SK-N-SH (cell line): ENCODE measurements around the gene KLHL7. TPM values are rescaled to one million over a fixed set of nuclear protein-coding genes. Genes with fewer than 3 reads are reported as not detected.
A peak's percentile ranks its signal among the peaks of the same experiment; 100 is the strongest.

Source experiments
- CTCF ChIA-PET: fragments of 300-600, 350-600 bp; formaldehyde crosslinking; extraction: SDS; loops from one replicate; lab custom pipeline; 2021; lab: Yijun Ruan, JAX
- POLR2A ChIA-PET: fragments of 350-600 bp; sonication (Branson Sonifier 250); formaldehyde crosslinking; extraction: SDS; loops from one replicate; lab custom pipeline; 2020; ENCODE audit warnings: antibody characterized with exemption, inconsistent platforms; lab: Yijun Ruan, JAX
- DNase-seq: peaks from one replicate; pipeline ENCODE4 v3.0.0; 2012
- H2AFZ ChIP-seq: fragments of 200-600 bp; sonication (generic); 2 replicates; pipeline ENCODE4 v1.8.1; 2016; ENCODE audit warnings: antibody characterized with exemption, mild to moderate bottlenecking, low read depth
- H3F3A ChIP-seq: fragments of 200-600 bp; sonication (generic); replicated peaks from 2 replicates; pipeline ENCODE3; 2016; ENCODE audit warnings: antibody characterized with exemption, mild to moderate bottlenecking; ENCODE audit not compliant: insufficient read depth
- H3K27ac ChIP-seq, 2 experiments: fragments of 200-500 bp in 1 of 2; fragments of 200-600 bp in 1 of 2; sonication (Bioruptor generic) in 1 of 2; sonication (generic), shearing (Covaris generic) in 1 of 2; 2 replicates each; pipeline versions ENCODE4 v1.5.1 to v1.6.1; 2014 to 2016; ENCODE audit warnings: low read depth in 2 of 2, inconsistent platforms in 1 of 2, low read length in 1 of 2, mild to moderate bottlenecking in 1 of 2, mixed read lengths in 1 of 2
- H3K27me3 ChIP-seq: fragments of 200-600 bp; sonication (generic), shearing (Covaris generic); 2 replicates; pipeline ENCODE4 v1.6.1; 2016; ENCODE audit warnings: mixed run types; ENCODE audit not compliant: insufficient read depth
- H3K36me3 ChIP-seq, 2 experiments: fragments of 200-500 bp in 1 of 2; fragments of 200-600 bp in 1 of 2; sonication (Bioruptor generic) in 1 of 2; sonication (generic) in 1 of 2; replicated peaks in 1 of 2; 2 replicates each; pipeline versions ENCODE3 to v1.5.1; 2014 to 2016; ENCODE audit warnings: low read length in 1 of 2, mild to moderate bottlenecking in 1 of 2; ENCODE audit not compliant: insufficient read depth in 2 of 2, control insufficient read depth in 1 of 2
- H3K4me1 ChIP-seq, 2 experiments: fragments of 200-500 bp in 1 of 2; fragments of 200-600 bp in 1 of 2; sonication (Bioruptor generic) in 1 of 2; sonication (generic), shearing (Covaris generic) in 1 of 2; 2 replicates each; pipeline versions ENCODE4 v1.5.1 to v1.6.1; 2014 to 2016; ENCODE audit warnings: low read depth in 1 of 2, low read length in 1 of 2, mixed run types in 1 of 2; ENCODE audit not compliant: insufficient read depth in 2 of 2, control insufficient read depth in 1 of 2
- H3K4me2 ChIP-seq: fragments of 200-600 bp; sonication (generic), shearing (Covaris generic); 2 replicates; pipeline ENCODE4 v1.6.1; 2017; ENCODE audit warnings: mixed run types
- H3K4me3 ChIP-seq, 2 experiments: fragments of 200-500 bp in 1 of 2; fragments of 200-600 bp in 1 of 2; sonication (Bioruptor generic) in 1 of 2; sonication (generic), shearing (Covaris generic) in 1 of 2; 2 replicates each; pipeline versions ENCODE4 v1.5.1 to v1.8.1; 2014 to 2016; ENCODE audit warnings: low read depth in 2 of 2, inconsistent platforms in 1 of 2, low read length in 1 of 2, mild to moderate bottlenecking in 1 of 2, mixed read lengths in 1 of 2, moderate library complexity in 1 of 2
- H3K79me2 ChIP-seq: fragments of 200-600 bp; sonication (generic); 2 replicates; pipeline ENCODE4 v1.8.1; 2017; ENCODE audit warnings: mild to moderate bottlenecking; ENCODE audit not compliant: insufficient read depth
- H3K9ac ChIP-seq: fragments of 200-600 bp; sonication (generic); 2 replicates; pipeline ENCODE4 v1.6.1; 2017; ENCODE audit warnings: mixed run types
- H3K9me2 ChIP-seq: fragments of 200-600 bp; sonication (generic); 2 replicates; pipeline ENCODE4 v1.6.1; 2017; ENCODE audit warnings: mixed run types
- H3K9me3 ChIP-seq: fragments of 200-600 bp; sonication (generic); 2 replicates; pipeline ENCODE4 v1.6.1; 2017; ENCODE audit warnings: mixed run types, mild to moderate bottlenecking, moderate library complexity
- H4K20me1 ChIP-seq: fragments of 200-600 bp; sonication (generic); 2 replicates; pipeline ENCODE4 v1.6.1; 2017; ENCODE audit warnings: mild to moderate bottlenecking, mixed run types; ENCODE audit not compliant: insufficient read depth
- CHD2 ChIP-seq: fragments of 150-350 bp; IDR thresholded peaks from 2 replicates; pipeline ENCODE4 v1.6.1; 2018; ENCODE audit warnings: low read length; ENCODE audit not compliant: partially characterized antibody
- CTCF ChIP-seq: fragments of 200-600 bp; sonication (generic); IDR thresholded peaks from 2 replicates; pipeline ENCODE4 v1.6.1; 2017; ENCODE audit warnings: antibody characterized with exemption, mild to moderate bottlenecking, moderate library complexity
- ELF1 ChIP-seq: IDR thresholded peaks from 2 replicates; pipeline ENCODE4 v1.4.0; 2012
- EP300 ChIP-seq, 2 experiments: IDR thresholded peaks; 2 replicates each; pipeline versions ENCODE4 v1.4.0 to v1.6.1; 2012; ENCODE audit warnings: borderline replicate concordance in 1 of 2, low read depth in 1 of 2, low read length in 1 of 2
- FOSL2 ChIP-seq: IDR thresholded peaks from 2 replicates; pipeline ENCODE4 v1.4.0; 2012; ENCODE audit warnings: low read depth, mild to moderate bottlenecking, moderate library complexity, borderline replicate concordance
- FOXJ3 ChIP-seq: sonication (generic); formaldehyde crosslinking; IDR thresholded peaks from 2 replicates; pipeline ENCODE4 v1.5.1; 2020; ENCODE audit warnings: mild to moderate bottlenecking, missing genetic modification reagents
- FOXM1 ChIP-seq: IDR thresholded peaks from 2 replicates; pipeline ENCODE4 v1.4.0; 2012; ENCODE audit warnings: low read depth, mild to moderate bottlenecking
- GABPA ChIP-seq: IDR thresholded peaks from 2 replicates; pipeline ENCODE4 v1.4.0; 2012; ENCODE audit warnings: low read depth, mild to moderate bottlenecking
- GATA2 ChIP-seq: sonication (generic); formaldehyde crosslinking; IDR thresholded peaks from 2 replicates; pipeline ENCODE4 v1.5.0; 2020; ENCODE audit warnings: mild to moderate bottlenecking, missing genetic modification reagents
- JUND ChIP-seq: IDR thresholded peaks from 2 replicates; pipeline ENCODE4 v1.4.0; 2012
- MEF2A ChIP-seq: IDR thresholded peaks from 2 replicates; pipeline ENCODE4 v1.4.0; 2012; ENCODE audit warnings: low read depth, borderline replicate concordance
- MXI1 ChIP-seq: IDR thresholded peaks from 2 replicates; pipeline ENCODE4 v1.6.1; 2012; ENCODE audit warnings: mild to moderate bottlenecking, low read depth, low read length, improper control_type of control experiment
- NFIC ChIP-seq: IDR thresholded peaks from 2 replicates; pipeline ENCODE4 v1.4.0; 2012; ENCODE audit warnings: borderline replicate concordance
- NRF1 ChIP-seq: IDR thresholded peaks from 2 replicates; pipeline ENCODE4 v1.6.1; 2012; ENCODE audit warnings: low read depth, mild to moderate bottlenecking, low read length
- PBX3 ChIP-seq: IDR thresholded peaks from 2 replicates; pipeline ENCODE4; 2012
- POLR2AphosphoS5 ChIP-seq: IDR thresholded peaks from 2 replicates; pipeline ENCODE4 v1.6.1; 2012; ENCODE audit warnings: low read depth, low read length
- RAD21 ChIP-seq: IDR thresholded peaks from 2 replicates; pipeline ENCODE4 v1.6.1; 2012; ENCODE audit warnings: mild to moderate bottlenecking, low read length
- RFX5 ChIP-seq: IDR thresholded peaks from 2 replicates; pipeline ENCODE4 v1.6.1; 2012; ENCODE audit warnings: mild to moderate bottlenecking, improper control_type of control experiment, low read length
- SIN3A ChIP-seq: IDR thresholded peaks from 2 replicates; pipeline ENCODE4 v1.6.1; 2012; ENCODE audit warnings: low read depth, mild to moderate bottlenecking, low read length, moderate library complexity, borderline replicate concordance
- SMC3 ChIP-seq: IDR thresholded peaks from 2 replicates; pipeline ENCODE4 v1.6.1; 2012; ENCODE audit warnings: low read depth, low read length, improper control_type of control experiment
- TAF1 ChIP-seq: IDR thresholded peaks from 2 replicates; pipeline ENCODE4 v1.6.1; 2012; ENCODE audit warnings: low read depth, mild to moderate bottlenecking, low read length, moderate library complexity, borderline replicate concordance
- TCF12 ChIP-seq: IDR thresholded peaks from 2 replicates; pipeline ENCODE4 v1.4.0; 2012
- TEAD4 ChIP-seq: IDR thresholded peaks from 2 replicates; pipeline ENCODE4 v1.4.0; 2012; ENCODE audit warnings: mild to moderate bottlenecking, borderline replicate concordance; ENCODE audit not compliant: insufficient read depth
- USF2 ChIP-seq: fragments of 150-350 bp; IDR thresholded peaks from 2 replicates; pipeline ENCODE4 v1.6.1; 2017; ENCODE audit warnings: antibody characterized with exemption, low read length, low read depth, borderline replicate concordance
- YY1 ChIP-seq: IDR thresholded peaks from 2 replicates; pipeline ENCODE4 v1.4.0; 2012; ENCODE audit warnings: low read depth, mild to moderate bottlenecking
- WGBS: methylation state at CpG from one replicate; pipeline ENCODE4 v1.1.6; 2017; ENCODE audit warnings: low lambda C conversion rate; 5-methylcytosine and 5-hydroxymethylcytosine counted together
- polyA plus RNA-seq, 3 experiments: library from polyadenylated mRNA; depleted of rRNA; stranded (reverse); fragments of >200 nt; gene quantifications; 2 replicates each; pipeline ENCODE4 v1.2.3, GENCODE V29; 2012

Gene KLHL7
- polyA plus RNA-seq, 1 of the 3 experiments (the other 2 are of a cell fraction), result 30.8 TPM

GRCh38 chr7:23136216-23136615, 30.6 kb downstream of the KLHL7 start:
- Histone ChIP-seq H3K4me2 (no peak overlapping the region), H3K4me3 (no peak overlapping the region), H2AFZ (no peak overlapping the region), H3K27me3 (no peaks in the 10 kb centered on the region), H3K27ac (no peak overlapping the region), H4K20me1 (no peaks in the 10 kb centered on the region), H3K9ac (no peak overlapping the region), H3K9me3 (no peaks in the 10 kb centered on the region), H3K9me2 (no peaks in the 10 kb centered on the region), H3F3A (no peaks in the 10 kb centered on the region), H3K79me2 (no peaks in the 10 kb centered on the region), H3K36me3 (peaks cover 4 to 6% of the 10 kb centered on the region in 2 experiments), H3K4me1 (no peaks in the 10 kb centered on the region)
- POLR2A ChIA-PET, result no interaction called here
- TF ChIP-seq GABPA (no peak), EP300 (IDR thresholded peaks at IDR 0.05; ENCODE audit: borderline replicate concordance in 1 of 2, low read depth in 1 of 2, low read length in 1 of 2) (no peak), SIN3A (no peak), CHD2 (no peak)
- WGBS, result 100% methylated on average over 1 of the region's 1 CpG
- CTCF ChIA-PET, result interaction anchor here (1.8 to 1.9 kb wide), 2 partner anchors 49 to 137 kb away, joined by 5 to 6 read pairs; no protein-coding TSS in a partner anchor
- no peak for DNase-seq

GRCh38 chr7:23157679-23158078, 52.1 kb downstream of the KLHL7 start:
- H3K4me2 ChIP-seq, result no peak overlapping the region
- H3F3A ChIP-seq, result no peaks in the 10 kb centered on the region
- WGBS, result 51% methylated on average over 6 of the region's 6 CpGs
- peak; percentile 72 for DNase-seq
- peak overlapping the region in 1 of 2 experiments; percentile 58; a peak in 2 of 4 replicates for H3K27ac ChIP-seq
- H3K79me2 ChIP-seq, result no peaks in the 10 kb centered on the region
- H2AFZ ChIP-seq, result no peak overlapping the region
- ChIA-PET CTCF (interaction anchor here (0.8 to 2.4 kb wide), 5 partner anchors 9 to 71 kb away, joined by 3 to 7 read pairs (median 5); no protein-coding TSS in a partner anchor), POLR2A (no interaction called here)
- no peaks in the 10 kb centered on the region for H3K9me2 ChIP-seq
- peaks cover 0 to 12% of the 10 kb centered on the region in 2 experiments; a peak in 2 of 4 replicates for H3K4me1 ChIP-seq
- H4K20me1 ChIP-seq, result no peaks in the 10 kb centered on the region
- no peaks in the 10 kb centered on the region for H3K27me3 ChIP-seq
- H3K36me3 ChIP-seq, result peaks cover 25 to 28% of the 10 kb centered on the region in 2 experiments
- H3K4me3 ChIP-seq, result no peak overlapping the region
- H3K9me3 ChIP-seq, result no peaks in the 10 kb centered on the region
- H3K9ac ChIP-seq, result no peak overlapping the region
- peak; percentile 60; the same call in 1 of the 2 replicates for TF ChIP-seq MXI1
- TF ChIP-seq JUND, result no peak
- TF ChIP-seq FOXM1, result no peak
- no peak for TF ChIP-seq CTCF
- no peak for TF ChIP-seq TEAD4
- no peak for TF ChIP-seq FOSL2
- no peak for TF ChIP-seq YY1
- TF ChIP-seq CHD2, result peak; percentile 72
- TF ChIP-seq RFX5, result no peak
- no peak for TF ChIP-seq FOXJ3
- TF ChIP-seq GATA2 (CRISPR knock-in tag), result peak; percentile 61
- no peak for TF ChIP-seq TAF1
- no peak for TF ChIP-seq POLR2AphosphoS5
- no peak for TF ChIP-seq SIN3A
- no peak for TF ChIP-seq PBX3
- TF ChIP-seq MEF2A, result no peak
- TF ChIP-seq USF2, result no peak
- TF ChIP-seq NRF1, result no peak
- no peak for TF ChIP-seq ELF1
- TF ChIP-seq GABPA, result no peak
- peak; percentile 32; the same call in 1 of the 2 replicates for TF ChIP-seq TCF12
- TF ChIP-seq NFIC, result no peak
- TF ChIP-seq SMC3, result no peak
- TF ChIP-seq RAD21, result peak; percentile 26; the same call in 1 of the 2 replicates
